ENCODE measurements around the gene PAXIP1.

PAXIP1 gene

GRCh38 chr7:154910977-154911376 is 91.9 kb downstream of the PAXIP1 start:
- Histone ChIP-seq H3K9me3 (ENCODE audit: insufficient read depth, low read depth, low read length) (peaks cover 41% of the 10 kb centered on the region), H2AK5ac (ENCODE audit: low read length) (no peak overlapping the region), H4K91ac (ENCODE audit: low read depth, low read length) (no peak overlapping the region), H2AFZ (ENCODE audit: insufficient read depth, low read length, poor library complexity) (no peak overlapping the region), H3K36me3 (ENCODE audit: control insufficient read depth in 1 of 2, insufficient read depth in 2 of 2, low read length in 2 of 2) (no peaks in the 10 kb centered on the region), H3K4me2 (ENCODE audit: low read length) (no peak overlapping the region), H3K79me1 (ENCODE audit: low read length) (no peaks in the 10 kb centered on the region), H3K27me3 (ENCODE audit: insufficient read depth, low read length) (no peaks in the 10 kb centered on the region), H3K4ac (ENCODE audit: low read depth, low read length) (no peak overlapping the region), H3K9ac (ENCODE audit: low read length) (no peak overlapping the region), H3K79me2 (ENCODE audit: control insufficient read depth, insufficient read depth, low read length, poor library complexity) (no peaks in the 10 kb centered on the region), H3K14ac (ENCODE audit: low read length) (no peak overlapping the region), H2BK12ac (ENCODE audit: low read length) (no peak overlapping the region), H4K8ac (ENCODE audit: low read depth, low read length) (no peak overlapping the region), H3K4me3 (ENCODE audit: low read depth, low read length) (no peak overlapping the region), H3K27ac (ENCODE audit: low read depth, low read length) (no peak overlapping the region), H2BK5ac (ENCODE audit: low read depth, low read length, poor library complexity) (no peak overlapping the region), H3K4me1 (ENCODE audit: control insufficient read depth in 1 of 2, insufficient read depth in 2 of 2, low read length in 2 of 2) (no peaks in the 10 kb centered on the region), H2BK120ac (ENCODE audit: insufficient read depth, low read length, poor library complexity) (no peak overlapping the region), H3K18ac (ENCODE audit: low read length) (no peak overlapping the region), H3K23ac (ENCODE audit: low read length) (no peak overlapping the region), H4K12ac (ENCODE audit: low read depth, low read length) (no peak overlapping the region)
- no peak for DNase-seq
- WGBS (ENCODE audit: extremely low coverage, insufficient coverage, insufficient read length): no CpG with 5 or more reads among the region's 4 CpGs

- Histone ChIP-seq H3K4me3 (ENCODE audit: low read depth, low read length) (no peak overlapping the region), H3K79me2 (ENCODE audit: control insufficient read depth, insufficient read depth, low read length, poor library complexity) (no peaks in the 10 kb centered on the region), H3K14ac (ENCODE audit: low read length) (no peak overlapping the region), H2AFZ (ENCODE audit: insufficient read depth, low read length, poor library complexity) (no peak overlapping the region), H3K18ac (ENCODE audit: low read length) (no peak overlapping the region), H2BK12ac (ENCODE audit: low read length) (no peak overlapping the region), H3K4me2 (ENCODE audit: low read length) (no peak overlapping the region), H3K9me3 (ENCODE audit: insufficient read depth, low read depth, low read length) (peaks cover 42% of the 10 kb centered on the region), H3K27me3 (ENCODE audit: insufficient read depth, low read length) (no peaks in the 10 kb centered on the region), H2BK120ac (ENCODE audit: insufficient read depth, low read length, poor library complexity) (no peak overlapping the region), H2BK5ac (ENCODE audit: low read depth, low read length, poor library complexity) (no peak overlapping the region), H3K27ac (ENCODE audit: low read depth, low read length) (no peak overlapping the region), H4K91ac (ENCODE audit: low read depth, low read length) (no peak overlapping the region), H3K79me1 (ENCODE audit: low read length) (no peaks in the 10 kb centered on the region), H3K9ac (ENCODE audit: low read length) (no peak overlapping the region), H4K8ac (ENCODE audit: low read depth, low read length) (no peak overlapping the region), H3K4me1 (ENCODE audit: control insufficient read depth in 1 of 2, insufficient read depth in 2 of 2, low read length in 2 of 2) (no peaks in the 10 kb centered on the region), H3K4ac (ENCODE audit: low read depth, low read length) (no peak overlapping the region), H3K36me3 (ENCODE audit: control insufficient read depth in 1 of 2, insufficient read depth in 2 of 2, low read length in 2 of 2) (no peaks in the 10 kb centered on the region), H2AK5ac (ENCODE audit: low read length) (no peak overlapping the region), H4K12ac (ENCODE audit: low read depth, low read length) (no peak overlapping the region), H3K23ac (ENCODE audit: low read length) (no peak overlapping the region)
- no CpG with 5 or more reads among the region's 4 CpGs for WGBS (ENCODE audit: extremely low coverage, insufficient coverage, insufficient read length)
- DNase-seq: no peak
Observed at GRCh38 chr7:154910125-154910524, 92.8 kb downstream of the PAXIP1 start.

GRCh38 chr7:154909241-154910105 is 93.5 kb downstream of the PAXIP1 start:
- H2BK5ac ChIP-seq (ENCODE audit: low read depth, low read length, poor library complexity): no peak overlapping the region
- no peak overlapping the region for H3K9ac ChIP-seq (ENCODE audit: low read length)
- no peak overlapping the region for H2BK12ac ChIP-seq (ENCODE audit: low read length)
- H3K4me2 ChIP-seq (ENCODE audit: low read length): no peak overlapping the region
- H3K27me3 ChIP-seq (ENCODE audit: insufficient read depth, low read length): no peaks in the 10 kb centered on the region
- no peaks in the 10 kb centered on the region for H3K36me3 ChIP-seq (ENCODE audit: control insufficient read depth in 1 of 2, insufficient read depth in 2 of 2, low read length in 2 of 2)
- no peak overlapping the region for H2AFZ ChIP-seq (ENCODE audit: insufficient read depth, low read length, poor library complexity)
- no peak overlapping the region for H2AK5ac ChIP-seq (ENCODE audit: low read length)
- H3K79me2 ChIP-seq (ENCODE audit: control insufficient read depth, insufficient read depth, low read length, poor library complexity): no peaks in the 10 kb centered on the region
- no peak overlapping the region for H3K4me3 ChIP-seq (ENCODE audit: low read depth, low read length)
- DNase-seq: no peak
- H3K27ac ChIP-seq (ENCODE audit: low read depth, low read length): no peak overlapping the region
- H3K18ac ChIP-seq (ENCODE audit: low read length): no peak overlapping the region
- H2BK120ac ChIP-seq (ENCODE audit: insufficient read depth, low read length, poor library complexity): no peak overlapping the region
- no peak overlapping the region for H3K23ac ChIP-seq (ENCODE audit: low read length)
- no peak overlapping the region for H4K91ac ChIP-seq (ENCODE audit: low read depth, low read length)
- no peaks in the 10 kb centered on the region for H3K4me1 ChIP-seq (ENCODE audit: control insufficient read depth in 1 of 2, insufficient read depth in 2 of 2, low read length in 2 of 2)
- no CpG with 5 or more reads among the region's 26 CpGs for WGBS (ENCODE audit: extremely low coverage, insufficient coverage, insufficient read length)
- no peak overlapping the region for H3K14ac ChIP-seq (ENCODE audit: low read length)
- no peak overlapping the region for H4K12ac ChIP-seq (ENCODE audit: low read depth, low read length)
- no peaks in the 10 kb centered on the region for H3K79me1 ChIP-seq (ENCODE audit: low read length)
- no peak overlapping the region for H3K4ac ChIP-seq (ENCODE audit: low read depth, low read length)
- H4K8ac ChIP-seq (ENCODE audit: low read depth, low read length): no peak overlapping the region
- peaks cover 46% of the 10 kb centered on the region for H3K9me3 ChIP-seq (ENCODE audit: insufficient read depth, low read depth, low read length)

- Histone ChIP-seq H2BK5ac (ENCODE audit: low read depth, low read length, poor library complexity) (no peak overlapping the region), H2BK120ac (ENCODE audit: insufficient read depth, low read length, poor library complexity) (no peak overlapping the region), H3K18ac (ENCODE audit: low read length) (no peak overlapping the region), H4K8ac (ENCODE audit: low read depth, low read length) (no peak overlapping the region), H3K9ac (ENCODE audit: low read length) (no peak overlapping the region), H3K27me3 (ENCODE audit: insufficient read depth, low read length) (no peaks in the 10 kb centered on the region), H3K4me2 (ENCODE audit: low read length) (no peak overlapping the region), H3K79me2 (ENCODE audit: control insufficient read depth, insufficient read depth, low read length, poor library complexity) (no peaks in the 10 kb centered on the region), H3K4ac (ENCODE audit: low read depth, low read length) (no peak overlapping the region), H3K9me3 (ENCODE audit: insufficient read depth, low read depth, low read length) (peaks cover 47% of the 10 kb centered on the region), H3K36me3 (ENCODE audit: control insufficient read depth in 1 of 2, insufficient read depth in 2 of 2, low read length in 2 of 2) (no peaks in the 10 kb centered on the region), H4K91ac (ENCODE audit: low read depth, low read length) (no peak overlapping the region), H3K23ac (ENCODE audit: low read length) (no peak overlapping the region), H2AFZ (ENCODE audit: insufficient read depth, low read length, poor library complexity) (no peak overlapping the region), H2AK5ac (ENCODE audit: low read length) (no peak overlapping the region), H3K27ac (ENCODE audit: low read depth, low read length) (no peak overlapping the region), H3K79me1 (ENCODE audit: low read length) (no peaks in the 10 kb centered on the region), H3K4me1 (ENCODE audit: control insufficient read depth in 1 of 2, insufficient read depth in 2 of 2, low read length in 2 of 2) (no peaks in the 10 kb centered on the region), H2BK12ac (ENCODE audit: low read length) (no peak overlapping the region), H4K12ac (ENCODE audit: low read depth, low read length) (no peak overlapping the region), H3K4me3 (ENCODE audit: low read depth, low read length) (no peak overlapping the region), H3K14ac (ENCODE audit: low read length) (no peak overlapping the region)
- DNase-seq: no peak
- WGBS (ENCODE audit: extremely low coverage, insufficient coverage, insufficient read length): no CpG with 5 or more reads among the region's 21 CpGs
Observed at GRCh38 chr7:154907651-154908620, 95.0 kb downstream of the PAXIP1 start.
